Measurements from ENCODE around the gene SSRP1.
"Not testable (repeated sequence)": the region's sequence is repeated elsewhere in the genome, so short reads cannot be mapped to it uniquely, and the experiment has no call there.

The SSRP1 gene

DNA sequence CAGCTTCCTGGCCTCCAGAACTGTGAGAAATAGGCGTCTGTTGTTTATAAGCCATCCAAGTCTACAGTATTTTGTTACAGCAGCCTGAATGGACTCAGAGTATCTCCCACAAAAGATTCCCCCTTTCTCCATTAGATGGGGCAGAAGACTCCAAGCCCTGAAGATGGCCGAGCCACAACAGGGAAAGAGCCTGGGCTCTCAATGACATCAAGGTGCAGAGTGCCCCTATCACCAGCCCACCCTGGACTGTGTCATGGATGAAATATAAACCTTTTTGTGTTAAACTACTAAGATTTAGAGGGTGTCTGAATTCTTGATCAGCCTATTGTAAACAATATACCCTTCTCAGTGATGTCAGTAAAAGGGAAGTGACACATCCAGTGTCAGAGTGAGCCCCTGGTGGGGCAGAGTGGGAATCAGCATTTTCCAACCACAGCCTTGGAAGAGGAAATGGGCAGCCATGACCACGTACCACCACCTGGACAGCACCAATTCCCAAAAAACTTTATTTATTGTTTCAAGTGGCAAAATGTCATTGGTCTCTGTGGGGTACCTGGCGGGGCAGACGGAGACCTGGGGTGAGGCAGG is 36.4 kb downstream of the SSRP1 start:
- no peak for DNase-seq

DNA sequence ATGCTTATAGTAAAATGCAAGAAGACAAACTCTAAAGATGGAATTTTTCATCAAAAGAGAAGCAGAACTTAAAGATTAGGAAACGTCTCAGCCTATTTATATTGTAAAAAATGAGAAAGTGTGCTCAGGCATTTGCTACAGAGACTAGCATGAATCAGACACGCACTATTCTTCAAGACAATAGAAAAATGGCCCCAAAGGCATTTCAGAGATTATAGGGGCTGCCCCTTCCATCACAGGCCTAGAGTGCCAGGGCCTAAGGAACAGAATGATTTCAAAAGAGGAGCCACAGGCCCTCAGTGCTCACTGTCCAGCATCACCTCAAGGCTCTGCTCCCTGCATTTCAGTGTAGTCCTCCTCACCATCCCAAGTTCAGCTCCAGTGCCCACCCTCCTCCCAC is 38.5 kb downstream of the SSRP1 start:
- DNase-seq, result no peak

DNA sequence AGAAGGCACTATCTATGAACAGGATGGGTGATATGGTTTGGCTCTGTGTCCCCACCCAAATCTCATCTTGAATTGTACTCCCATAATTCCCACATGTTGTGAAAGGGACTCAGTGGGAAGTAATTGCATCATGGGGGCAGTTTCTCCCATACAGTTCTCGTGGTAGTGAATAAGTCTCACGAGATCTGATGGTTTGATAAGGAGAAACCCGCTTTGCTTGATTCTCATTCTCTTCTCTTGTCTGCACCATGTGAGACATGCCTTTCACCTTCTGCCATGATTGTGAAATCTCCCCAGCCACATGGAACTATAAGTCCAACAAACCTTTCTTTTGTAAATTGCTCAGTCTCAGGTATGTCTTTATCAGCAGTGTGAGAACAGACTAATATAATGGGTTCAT is 39.5 kb downstream of the SSRP1 start:
- not testable (repeated sequence) for DNase-seq

DNA sequence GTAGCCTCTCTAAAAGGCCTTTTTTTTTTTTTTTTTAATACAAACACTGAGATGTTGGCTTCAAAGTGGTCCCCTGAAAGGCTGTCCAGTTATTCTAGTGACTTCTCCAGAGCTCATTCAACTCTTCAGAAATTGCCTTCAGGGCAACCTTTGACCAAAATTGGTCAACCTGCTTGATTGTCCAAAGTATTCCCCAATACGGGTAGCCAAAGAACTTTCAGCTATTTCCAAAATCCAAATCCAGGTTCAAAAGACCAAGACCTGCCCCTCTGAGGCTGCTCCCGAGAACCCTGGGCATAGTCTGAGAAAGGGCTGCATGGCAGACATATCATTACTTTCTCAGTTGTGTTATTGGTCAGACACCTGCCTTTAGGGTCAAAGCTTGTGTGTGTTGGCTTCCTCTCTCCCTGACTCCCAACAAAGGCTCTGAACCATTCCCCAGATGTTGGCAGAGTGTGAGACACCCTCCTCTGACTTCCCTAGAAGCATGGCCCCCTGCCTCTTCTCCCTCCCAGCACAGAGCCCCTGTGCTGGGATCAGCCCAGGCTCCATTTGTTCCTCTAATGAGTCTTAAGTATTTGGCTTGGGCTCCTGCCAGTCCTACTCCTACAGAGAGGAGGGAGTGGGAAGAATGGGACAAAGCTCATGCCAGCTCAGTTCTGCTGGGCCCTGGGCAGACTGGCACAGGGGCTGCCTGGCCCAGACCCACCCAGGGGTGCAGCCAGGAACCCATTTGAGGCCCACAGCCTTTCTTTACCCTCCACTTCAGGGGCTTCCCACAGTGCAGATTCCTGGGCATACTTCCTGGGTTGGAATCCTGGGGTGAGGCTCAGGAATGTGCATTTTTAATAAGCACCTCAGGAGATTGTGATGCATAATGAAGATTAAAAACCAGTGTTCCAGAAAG is 41.2 kb downstream of the SSRP1 start:
- DNase-seq, result no peak

DNA sequence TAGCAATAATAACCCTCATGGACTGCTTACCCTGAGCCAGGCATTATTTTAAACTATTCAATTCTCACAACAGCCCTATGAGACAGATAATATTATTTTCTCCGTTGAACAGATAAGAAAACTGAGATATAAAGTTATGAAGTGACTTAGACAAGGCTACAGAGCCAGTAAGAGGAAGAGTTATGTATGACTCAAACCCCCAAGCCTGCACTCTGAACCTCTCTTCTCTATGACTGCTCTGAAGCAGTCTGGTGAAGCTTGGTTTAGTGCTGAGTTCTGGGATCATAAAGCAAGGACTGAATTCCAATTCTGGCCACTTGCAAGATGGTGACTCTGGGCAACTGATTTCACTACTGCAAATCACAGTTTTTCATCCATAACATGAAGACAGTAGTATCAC is 45.4 kb downstream of the SSRP1 start:
- no peak for DNase-seq

DNA sequence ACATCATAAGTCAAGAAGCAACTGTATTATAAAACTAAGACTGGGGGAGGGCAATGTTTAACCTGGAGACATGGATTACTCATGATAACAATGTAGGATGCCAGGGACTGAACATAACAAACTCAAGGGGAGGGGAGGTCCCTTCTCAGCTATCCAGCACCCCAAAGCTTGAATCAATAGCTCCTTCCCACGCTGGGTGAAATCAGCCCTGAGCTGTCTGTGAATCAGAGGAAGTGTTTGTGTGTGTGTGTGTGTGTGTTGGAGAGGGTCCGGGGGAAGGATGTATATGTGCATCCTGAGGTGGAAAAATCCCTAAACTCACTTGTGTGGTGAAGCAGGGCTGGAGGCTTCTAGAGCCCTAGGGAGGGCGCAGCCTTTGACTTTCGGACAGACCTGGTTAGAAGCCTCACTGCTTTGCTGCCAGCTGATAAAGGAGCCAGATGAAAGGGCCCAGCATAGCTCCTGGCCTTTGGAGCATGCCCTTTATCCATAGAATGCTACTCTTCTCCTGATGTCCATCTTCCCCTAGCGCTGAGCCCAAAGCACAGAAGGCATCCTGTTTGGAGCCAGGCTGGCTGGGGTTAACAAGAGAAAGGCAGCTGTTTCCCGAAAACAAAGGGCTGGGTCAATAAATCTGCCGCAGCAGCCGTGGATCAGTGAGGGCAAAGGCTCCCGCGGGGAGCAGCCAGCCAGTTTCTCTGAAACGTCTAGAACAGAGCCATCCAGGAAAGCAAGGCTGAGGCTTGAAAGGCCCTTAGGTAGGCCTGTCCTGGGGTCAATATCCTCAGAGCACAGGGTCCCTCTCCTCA is 46.7 kb downstream of the SSRP1 start:
- DNase-seq, result no peak

DNA sequence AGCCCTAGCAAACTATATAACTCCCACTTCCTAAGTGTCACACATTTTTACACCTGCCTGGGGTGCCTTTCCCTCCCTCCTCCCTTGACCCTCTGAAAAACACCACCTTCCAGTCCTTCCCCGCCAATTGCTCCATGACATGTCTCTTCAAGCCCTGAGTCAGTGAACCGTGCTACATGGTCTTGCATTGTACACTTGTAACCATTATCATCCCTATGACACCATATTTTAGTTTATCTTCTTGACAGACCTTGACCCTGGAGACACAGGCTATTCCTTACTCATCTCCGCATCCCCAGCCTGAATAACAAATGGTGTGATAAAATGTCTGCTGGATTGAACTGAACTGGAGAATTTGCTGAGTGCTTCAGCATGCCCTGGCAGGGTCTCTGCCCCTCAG is 47.8 kb downstream of the SSRP1 start:
- no peak for DNase-seq

DNA sequence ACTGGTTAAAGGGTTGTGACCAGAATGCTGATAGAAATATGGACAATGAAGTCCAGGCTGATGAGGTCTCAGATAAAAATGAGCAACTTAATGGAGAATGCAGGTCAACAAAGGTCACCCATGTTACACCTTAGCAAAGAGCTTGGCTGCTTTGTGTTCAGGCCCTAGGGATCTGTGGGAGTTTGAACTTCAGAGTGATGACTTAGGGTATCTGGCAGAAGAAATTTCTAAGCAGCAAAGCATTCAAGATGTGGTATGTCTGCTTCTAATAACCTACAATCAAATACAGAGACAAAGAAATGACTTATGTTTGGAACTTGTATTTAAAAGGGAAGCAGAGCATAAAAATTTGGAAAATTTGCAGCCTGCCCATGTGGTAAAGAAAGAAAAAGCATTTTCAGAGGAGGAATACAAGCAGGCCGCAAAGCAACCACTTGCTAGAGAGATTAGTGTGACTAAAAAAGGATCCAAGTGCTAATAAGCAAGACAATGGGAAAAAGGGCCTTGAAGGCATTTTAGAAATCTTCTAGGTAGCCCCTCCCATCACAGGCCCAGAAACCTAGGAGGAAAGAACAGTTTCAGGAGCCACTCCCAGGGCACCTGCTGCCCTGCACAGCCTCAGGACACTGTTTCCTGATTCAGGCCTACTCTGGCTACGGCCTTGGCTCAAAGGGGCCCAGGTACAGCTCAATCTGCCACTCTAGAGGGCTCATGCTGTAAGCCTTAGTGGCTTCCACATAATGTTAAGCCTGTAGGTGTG is 52.3 kb downstream of the SSRP1 start:
- no peak for DNase-seq

DNA sequence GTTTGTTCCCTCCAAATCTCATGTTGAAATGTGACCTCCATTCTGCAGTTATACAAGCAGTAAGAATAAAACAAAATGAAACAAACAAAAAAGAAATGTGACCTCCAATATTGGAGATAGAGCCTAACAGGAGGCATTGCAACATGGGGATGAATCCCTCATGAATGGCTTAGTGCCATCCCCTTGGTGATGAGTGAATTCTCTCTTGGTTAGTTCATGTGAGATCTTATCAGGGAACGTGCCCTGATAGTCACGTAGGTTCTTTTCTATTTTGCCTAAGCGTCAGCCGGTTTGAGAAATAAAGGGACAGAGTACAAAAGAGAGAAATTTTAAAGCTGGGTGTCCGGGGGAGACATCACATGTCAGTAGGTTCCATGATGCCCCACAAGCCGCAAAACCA is 54.1 kb downstream of the SSRP1 start:
- DNase-seq, result not testable (repeated sequence)

DNA sequence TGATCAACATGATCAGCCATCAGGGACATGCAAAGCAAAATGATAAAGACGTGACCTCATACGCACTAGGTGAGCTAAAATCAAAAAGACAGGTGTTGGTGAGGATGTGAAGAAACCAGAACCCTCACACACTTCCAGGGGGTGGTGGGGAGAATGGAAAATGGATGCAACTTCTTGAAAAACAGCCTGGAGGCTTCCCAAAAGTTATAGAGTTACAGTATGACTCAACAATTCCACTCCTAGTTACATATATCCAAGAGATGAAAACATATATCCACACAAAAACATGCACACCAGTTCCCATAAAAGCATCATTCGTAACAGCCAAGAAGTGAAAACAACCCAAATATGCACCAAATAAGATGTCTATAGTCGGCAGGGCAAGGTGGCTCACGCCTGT is 56.6 kb downstream of the SSRP1 start:
- DNase-seq, result no peak

DNA sequence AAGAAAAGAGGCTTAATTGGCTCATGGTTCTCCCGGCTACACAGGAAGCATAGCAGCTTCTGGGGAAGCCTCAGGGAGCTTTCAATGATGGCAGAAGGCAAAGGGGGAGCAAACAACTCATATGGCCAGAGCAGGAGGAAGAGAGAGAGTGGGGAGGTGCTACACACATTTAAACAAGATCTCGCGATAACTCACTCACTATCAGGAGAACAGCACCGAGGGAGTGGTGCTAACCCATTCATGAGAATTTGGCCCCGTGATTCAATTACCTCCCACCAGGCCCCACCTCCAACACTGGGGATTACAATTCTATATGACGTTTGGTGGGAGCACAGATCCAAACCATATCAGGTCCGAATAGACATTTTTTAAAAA is 57.0 kb downstream of the SSRP1 start:
- DNase-seq, result no peak

DNA sequence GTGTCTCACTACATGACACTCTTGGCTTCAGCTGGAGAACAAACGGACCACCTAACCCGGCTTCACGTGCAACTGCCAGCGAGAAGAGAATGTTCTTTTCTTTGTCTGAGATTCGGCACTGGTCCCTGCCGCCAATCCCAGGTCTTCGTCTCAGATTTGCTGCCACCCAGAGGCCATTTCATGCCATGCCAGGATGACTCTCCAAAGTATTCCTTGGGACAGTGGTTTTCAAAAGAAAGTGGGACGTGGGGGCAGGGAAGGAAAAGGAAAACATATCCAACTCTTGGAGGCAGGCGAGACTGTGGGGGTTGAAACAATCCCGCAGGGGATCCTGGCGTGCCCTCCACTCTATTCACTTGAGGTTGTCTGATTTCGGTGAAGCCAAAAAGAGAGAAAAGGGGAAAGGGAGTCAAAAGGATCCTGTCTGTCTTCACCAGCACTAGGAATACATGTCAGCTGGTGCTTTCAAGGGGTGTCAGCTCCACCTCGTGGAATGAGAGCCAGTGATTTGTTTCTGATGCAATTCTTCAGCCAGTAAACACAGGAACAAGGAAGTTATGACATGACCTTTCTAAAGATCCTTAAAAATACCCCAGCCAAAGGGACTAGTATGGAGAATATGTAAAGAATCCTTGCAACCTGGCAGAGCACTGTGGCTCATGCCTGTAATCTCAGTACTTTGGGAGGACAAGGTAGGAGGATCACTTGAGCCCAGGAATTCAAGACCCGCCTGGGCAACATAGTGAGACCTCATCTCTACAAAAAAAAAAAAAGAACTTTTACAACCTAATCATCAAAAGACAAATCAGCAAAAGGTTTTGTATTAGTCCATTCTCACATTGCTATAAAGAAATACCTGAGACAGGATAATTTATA is 57.6 kb downstream of the SSRP1 start:
- DNase-seq, result no peak

DNA sequence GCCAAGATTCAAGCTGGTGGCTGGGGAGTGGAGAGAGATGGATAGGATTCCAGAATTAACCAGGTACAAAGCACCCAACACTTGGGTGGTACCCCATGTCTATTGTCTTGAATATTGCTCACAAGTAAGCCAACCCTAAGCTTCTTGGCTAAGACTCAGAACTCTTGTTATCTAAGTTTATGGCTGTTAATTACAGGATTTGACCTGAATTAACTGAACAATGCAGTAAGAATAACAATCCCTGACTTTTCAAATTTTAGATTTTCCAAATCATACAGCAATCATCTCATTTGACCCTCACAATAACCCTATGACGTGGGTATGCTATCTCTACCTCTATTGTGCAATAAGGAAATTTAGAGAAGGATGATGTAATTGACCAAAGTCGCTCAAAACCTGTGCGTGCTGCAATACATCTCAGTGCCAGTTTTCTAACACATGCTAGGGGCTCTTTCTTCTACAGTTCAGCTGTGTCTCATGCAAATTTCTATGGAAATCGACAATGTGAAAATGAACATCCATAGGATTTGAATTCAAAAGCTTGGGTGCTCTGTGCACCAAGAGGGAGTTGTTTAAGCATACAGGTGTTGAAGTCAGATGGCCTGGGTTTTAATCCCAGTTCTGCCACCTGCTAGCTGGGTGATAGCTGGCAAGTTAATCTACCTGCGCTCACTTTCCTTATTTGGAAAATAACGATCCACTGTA is 58.6 kb downstream of the SSRP1 start:
- DNase-seq, result no peak

DNA sequence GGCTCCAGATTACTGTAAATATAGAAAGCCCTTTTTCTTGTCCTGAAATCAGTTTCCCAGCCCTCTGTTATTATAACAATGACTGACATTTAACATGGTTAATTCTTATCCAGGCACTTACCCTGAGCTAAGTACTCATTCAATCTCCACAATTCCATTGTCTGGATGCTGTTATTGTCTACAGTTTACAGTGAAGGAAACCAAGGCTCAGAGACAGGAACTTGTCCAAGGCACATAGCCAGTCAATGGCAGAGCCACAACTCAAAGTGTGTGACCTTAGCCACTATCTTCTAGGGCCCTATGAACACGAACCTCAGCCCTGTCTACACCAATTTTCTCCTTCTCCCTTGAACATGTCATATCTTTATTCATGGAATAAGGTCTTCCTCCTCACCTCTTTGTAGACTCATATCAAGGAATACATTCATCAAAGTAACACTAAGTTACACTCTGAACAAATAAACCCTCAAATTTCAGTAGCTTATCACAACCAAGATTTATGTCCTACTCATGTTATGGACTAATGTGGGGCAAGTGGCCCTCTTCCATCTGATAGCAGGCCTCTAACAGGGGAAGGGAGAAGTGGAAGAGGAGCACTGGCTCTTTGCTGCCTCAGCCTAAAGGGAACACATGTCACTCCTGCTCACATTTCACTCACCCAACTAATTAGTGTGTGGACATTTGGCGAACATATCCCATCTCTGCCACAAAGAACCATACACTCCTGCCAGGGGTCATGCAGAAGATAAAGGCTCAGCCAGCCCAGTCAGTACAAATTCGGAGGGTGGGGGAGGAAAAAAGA is 59.3 kb downstream of the SSRP1 start:
- no peak for DNase-seq

Data from activated gamma-delta T cell (primary cell).